ENCODE results near the gene RAB6A.

DNA sequence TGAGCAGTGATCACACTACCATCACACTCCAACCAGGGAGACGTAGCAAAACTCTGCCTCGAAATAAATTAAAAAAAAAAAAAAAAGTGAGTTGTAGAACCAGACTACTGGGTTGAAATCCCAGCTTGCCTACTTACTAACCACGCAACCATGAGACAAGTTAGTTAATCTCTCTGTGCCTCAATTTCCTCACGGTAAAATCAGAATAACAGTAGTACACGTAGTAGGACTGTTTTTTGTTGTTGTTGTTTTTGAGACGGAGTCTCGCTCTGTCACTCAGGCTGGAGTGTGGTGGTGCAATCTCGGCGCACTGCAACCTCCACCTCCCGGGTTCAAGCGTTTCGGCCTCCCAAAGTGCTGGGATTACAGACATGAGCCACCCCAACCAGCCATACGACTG lies 14.2 kb downstream of the RAB6A start:
- TF ChIP-seq CTCF (IDR thresholded peaks at IDR 0.05) (no peak), BCL3 (IDR thresholded peaks at IDR 0.05) (no peak), EP300 (IDR thresholded peaks at IDR 0.05) (no peak), POLR2A (IDR thresholded peaks at IDR 0.05; ENCODE audit: low read length) (no peak), TFCP2L1 (CRISPR knock-in tag; IDR thresholded peaks at IDR 0.05) (no peak), NFE2L2 (conservative IDR thresholded peaks at IDR 0.05; ENCODE audit: low read length) (no peak), SMC3 (IDR thresholded peaks at IDR 0.05) (no peak)
